Measurements from ENCODE around the gene ERAS.

ERAS gene

GRCh38 chrX:48782216-48782615, 44.1 kb upstream of the ERAS start:
- TF ChIP-seq CSRNP3 (CRISPR knock-in tag; IDR thresholded peaks at IDR 0.05): no peak
- TF ChIP-seq CREB5 (CRISPR knock-in tag; IDR thresholded peaks at IDR 0.05; ENCODE audit: low read depth): no peak
- TF ChIP-seq ZNF70 (CRISPR knock-in tag; IDR thresholded peaks at IDR 0.05): no peak
- no peak for TF ChIP-seq PATZ1 (CRISPR knock-in tag; IDR thresholded peaks at IDR 0.05; ENCODE audit: borderline replicate concordance)
- TF ChIP-seq CSDC2 (CRISPR knock-in tag; IDR thresholded peaks at IDR 0.05): no peak
- TF ChIP-seq RARB (CRISPR knock-in tag; IDR thresholded peaks at IDR 0.05): no peak
- no peak for TF ChIP-seq PPARA (CRISPR knock-in tag; IDR thresholded peaks at IDR 0.05; ENCODE audit: borderline replicate concordance)
- ATAC-seq: no peak

- TF ChIP-seq RARB (CRISPR knock-in tag; IDR thresholded peaks at IDR 0.05) (no peak), SNAI2 (CRISPR knock-in tag; IDR thresholded peaks at IDR 0.05) (no peak), GLIS3 (CRISPR knock-in tag; IDR thresholded peaks at IDR 0.05) (no peak), ZNF565 (CRISPR knock-in tag; conservative IDR thresholded peaks at IDR 0.05; ENCODE audit: low read depth) (no peak), ESRRG (CRISPR knock-in tag; IDR thresholded peaks at IDR 0.05) (no peak), ZNF70 (CRISPR knock-in tag; IDR thresholded peaks at IDR 0.05) (no peak), ZNF8 (CRISPR knock-in tag; IDR thresholded peaks at IDR 0.05) (no peak), PPARA (CRISPR knock-in tag; IDR thresholded peaks at IDR 0.05; ENCODE audit: borderline replicate concordance) (no peak)
- ATAC-seq: no peak
Measured at GRCh38 chrX:48782795-48783194, 43.5 kb upstream of the ERAS start.

- TF ChIP-seq TCF4 (CRISPR knock-in tag; IDR thresholded peaks at IDR 0.05; ENCODE audit: borderline replicate concordance) (no peak), ESRRG (CRISPR knock-in tag; IDR thresholded peaks at IDR 0.05) (no peak), TOX (CRISPR knock-in tag; IDR thresholded peaks at IDR 0.05; ENCODE audit: borderline replicate concordance) (no peak), TSHZ2 (CRISPR knock-in tag; IDR thresholded peaks at IDR 0.05) (no peak), POU6F1 (CRISPR knock-in tag; IDR thresholded peaks at IDR 0.05; ENCODE audit: borderline replicate concordance, low read depth) (no peak), BACH2 (CRISPR knock-in tag; IDR thresholded peaks at IDR 0.05; ENCODE audit: borderline replicate concordance) (no peak), ZNF70 (CRISPR knock-in tag; IDR thresholded peaks at IDR 0.05) (no peak), RARB (CRISPR knock-in tag; IDR thresholded peaks at IDR 0.05) (no peak), ZNF8 (CRISPR knock-in tag; IDR thresholded peaks at IDR 0.05) (no peak)
- ATAC-seq: no peak
Measured at GRCh38 chrX:48784726-48785125, 41.6 kb upstream of the ERAS start.

- ATAC-seq: no peak; the same call in 2 of the 3 replicates
- TF ChIP-seq CSDC2 (CRISPR knock-in tag; IDR thresholded peaks at IDR 0.05): no peak
- TF ChIP-seq ZNF8 (CRISPR knock-in tag; IDR thresholded peaks at IDR 0.05): no peak
- TF ChIP-seq BACH2 (CRISPR knock-in tag; IDR thresholded peaks at IDR 0.05; ENCODE audit: borderline replicate concordance): no peak
- no peak for TF ChIP-seq ZFP30 (CRISPR knock-in tag; IDR thresholded peaks at IDR 0.05)
- no peak for TF ChIP-seq ARNTL (CRISPR knock-in tag; IDR thresholded peaks at IDR 0.05; ENCODE audit: borderline replicate concordance, low read depth)
- no peak for TF ChIP-seq CSRNP3 (CRISPR knock-in tag; IDR thresholded peaks at IDR 0.05)
- TF ChIP-seq SNAI2 (CRISPR knock-in tag; IDR thresholded peaks at IDR 0.05): no peak
- no peak for TF ChIP-seq ZC3H10 (CRISPR knock-in tag; IDR thresholded peaks at IDR 0.05)
- no peak for TF ChIP-seq ZNF70 (CRISPR knock-in tag; IDR thresholded peaks at IDR 0.05)
Measured at GRCh38 chrX:48785186-48785539, 41.1 kb upstream of the ERAS start.
